GM12892 (cell line): ENCODE results near the gene KEL. TPM values are rescaled to one million over a fixed set of nuclear protein-coding genes. Genes with fewer than 3 reads are reported as not detected.

Experiments used
- DNase-seq: peaks from one replicate; pipeline ENCODE4 v3.0.0; 2011; ENCODE audit not compliant: insufficient read length
- FAIRE-seq: peaks from 2 replicates; lab custom pipeline; 2011; peaks lifted over from hg19 to GRCh38; lab: Jason Lieb, UNC
- POLR2A ChIP-seq: IDR thresholded peaks from 2 replicates; pipeline ENCODE4 v1.6.1; 2011; ENCODE audit warnings: low read depth, low read length, control low read depth
- POLR2AphosphoS5 ChIP-seq: IDR thresholded peaks from 2 replicates; pipeline ENCODE4 v1.6.1; 2011; ENCODE audit warnings: low read depth, low read length, control low read depth
- TAF1 ChIP-seq: IDR thresholded peaks from 2 replicates; pipeline ENCODE4 v1.6.1; 2011; ENCODE audit warnings: low read depth, mild to moderate bottlenecking, control low read depth, low read length, borderline replicate concordance
- polyA plus RNA-seq: library from polyadenylated mRNA; unstranded; fragments of >200 nt; gene quantifications from one replicate; pipeline ENCODE4 v1.2.1, GENCODE V29; 2012; ENCODE audit warnings: missing spikeins, inconsistent platforms; ENCODE audit not compliant: missing spikeins

The KEL gene
- 0.42 TPM for polyA plus RNA-seq

- FAIRE-seq (no peak), DNase-seq (no peak)
- TF ChIP-seq POLR2AphosphoS5 (no peak), POLR2A (no peak), TAF1 (no peak)
Measured at GRCh38 chr7:142961973-142962926, at the start of gene KEL. Gene KEL (minus strand): TSS chr7:142962363. CDS start chr7:142962206, 157 bp downstream.

- FAIRE-seq = peak; percentile 91
- no peak for TF ChIP-seq TAF1
- no peak for TF ChIP-seq POLR2AphosphoS5
- no peak for TF ChIP-seq POLR2A
- peak; percentile 19 for DNase-seq
Measured at GRCh38 chr7:143008007-143008901, 46.1 kb upstream of the KEL start.

GRCh38 chr7:143005632-143006260 lies 43.6 kb upstream of the KEL start:
- no peak for DNase-seq
- no peak for TF ChIP-seq POLR2A
- no peak for TF ChIP-seq POLR2AphosphoS5
- no peak for TF ChIP-seq TAF1
- FAIRE-seq = no peak

GRCh38 chr7:143003393-143004051 lies 41.4 kb upstream of the KEL start:
- peak; percentile 85 for FAIRE-seq
- DNase-seq = peak; percentile 19
- no peak for TF ChIP-seq TAF1
- no peak for TF ChIP-seq POLR2A
- TF ChIP-seq POLR2AphosphoS5 = no peak

GRCh38 chr7:143002898-143003297 lies 40.7 kb upstream of the KEL start:
- TF ChIP-seq TAF1 (no peak), POLR2A (no peak), POLR2AphosphoS5 (no peak)
- no peak for DNase-seq
- no peak for FAIRE-seq

- TF ChIP-seq POLR2AphosphoS5 (no peak), TAF1 (no peak), POLR2A (no peak)
- FAIRE-seq (no peak), DNase-seq (no peak)
Measured at GRCh38 chr7:143002106-143002505, 39.9 kb upstream of the KEL start.

GRCh38 chr7:143000648-143001047 lies 38.5 kb upstream of the KEL start:
- TF ChIP-seq TAF1 (no peak), POLR2A (no peak), POLR2AphosphoS5 (no peak)
- DNase-seq = no peak

GRCh38 chr7:142999793-143000192 lies 37.6 kb upstream of the KEL start:
- DNase-seq (no peak), FAIRE-seq (no peak)
- no peak for TF ChIP-seq POLR2A
- no peak for TF ChIP-seq POLR2AphosphoS5
- no peak for TF ChIP-seq TAF1

More at GRCh38 chr7:143000648-143001047, 38.5 kb upstream of the KEL start:
- FAIRE-seq = no peak

- DNase-seq (no peak), FAIRE-seq (no peak)
- no peak for TF ChIP-seq TAF1
- TF ChIP-seq POLR2AphosphoS5 = no peak
- no peak for TF ChIP-seq POLR2A
Measured at GRCh38 chr7:142998966-142999365, 36.8 kb upstream of the KEL start.

- FAIRE-seq (no peak), DNase-seq (no peak)
- TF ChIP-seq TAF1 (no peak), POLR2A (no peak), POLR2AphosphoS5 (no peak)
Measured at GRCh38 chr7:142997456-142997989, 35.4 kb upstream of the KEL start.
